Endothelial cell of hepatic sinusoid (primary cell): ENCODE measurements around the gene TSPOAP1.

Source experiments
- in situ Hi-C: cut with HindIII; loops from 2 replicates; pipeline ENCODE4 v1.10.0; 2017; ENCODE audit warnings: low sequenced_read_pairs

The TSPOAP1 gene

DNA sequence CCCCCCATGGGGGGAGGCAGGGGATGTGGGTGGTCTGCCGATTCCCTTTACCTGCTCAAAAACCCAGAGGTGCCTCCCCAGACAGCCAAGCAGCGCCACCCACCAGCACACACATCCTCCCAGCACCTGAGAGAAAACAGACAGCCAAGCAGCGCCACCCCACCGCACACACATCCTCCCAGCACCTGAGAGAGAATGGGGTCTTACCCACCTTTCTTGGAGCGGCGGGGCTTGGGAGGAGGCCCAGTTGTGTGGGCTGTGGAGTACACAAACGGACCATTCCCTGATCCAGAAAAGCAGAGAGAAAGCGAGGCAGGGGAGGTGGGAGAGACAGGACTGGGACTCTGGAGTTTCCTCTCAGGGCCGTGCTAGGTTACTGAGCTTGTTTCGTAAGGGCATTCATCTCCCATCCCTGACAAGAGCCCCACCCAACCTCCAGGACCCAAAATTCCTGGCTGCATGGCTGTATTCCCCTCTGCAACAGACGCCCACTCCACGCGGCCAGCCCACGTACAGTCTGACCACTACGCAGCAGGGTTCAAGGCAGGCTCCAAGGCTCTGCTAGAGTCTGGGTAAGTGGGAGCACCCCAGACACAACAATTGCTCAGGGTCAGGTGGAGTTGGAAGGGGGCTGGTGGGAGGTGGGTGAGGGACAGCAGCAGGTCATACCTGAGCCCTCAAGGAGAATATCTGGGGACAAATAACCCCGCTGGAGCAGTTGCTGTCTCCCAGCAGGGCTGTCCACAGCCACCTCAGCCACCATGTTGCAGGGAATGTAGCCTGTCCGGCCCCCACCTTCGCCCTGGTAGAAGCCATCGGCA lies 22.3 kb downstream of the TSPOAP1 start:
- in situ Hi-C loops, result no loop called here

DNA sequence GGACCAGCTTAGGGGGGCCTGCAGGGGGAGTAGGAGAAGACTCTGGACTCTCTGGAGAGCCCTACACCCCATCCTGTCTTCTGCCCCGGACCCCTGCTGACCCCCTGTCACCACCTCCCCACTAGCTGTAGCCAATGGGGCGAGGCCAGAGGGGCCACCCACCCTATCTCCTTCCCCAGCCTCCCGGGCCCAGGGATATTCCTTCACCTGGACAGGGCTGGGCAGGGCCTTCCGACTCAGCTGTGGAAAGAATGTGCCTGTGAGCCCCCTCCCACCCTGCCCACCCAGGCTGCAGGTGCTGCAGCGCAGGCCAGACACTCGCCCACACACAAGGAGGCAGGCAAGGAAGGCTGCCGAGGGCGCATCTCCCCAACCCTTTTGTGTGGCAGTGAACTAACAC lies 23.0 kb downstream of the TSPOAP1 start:
- in situ Hi-C loops, result no loop called here

DNA sequence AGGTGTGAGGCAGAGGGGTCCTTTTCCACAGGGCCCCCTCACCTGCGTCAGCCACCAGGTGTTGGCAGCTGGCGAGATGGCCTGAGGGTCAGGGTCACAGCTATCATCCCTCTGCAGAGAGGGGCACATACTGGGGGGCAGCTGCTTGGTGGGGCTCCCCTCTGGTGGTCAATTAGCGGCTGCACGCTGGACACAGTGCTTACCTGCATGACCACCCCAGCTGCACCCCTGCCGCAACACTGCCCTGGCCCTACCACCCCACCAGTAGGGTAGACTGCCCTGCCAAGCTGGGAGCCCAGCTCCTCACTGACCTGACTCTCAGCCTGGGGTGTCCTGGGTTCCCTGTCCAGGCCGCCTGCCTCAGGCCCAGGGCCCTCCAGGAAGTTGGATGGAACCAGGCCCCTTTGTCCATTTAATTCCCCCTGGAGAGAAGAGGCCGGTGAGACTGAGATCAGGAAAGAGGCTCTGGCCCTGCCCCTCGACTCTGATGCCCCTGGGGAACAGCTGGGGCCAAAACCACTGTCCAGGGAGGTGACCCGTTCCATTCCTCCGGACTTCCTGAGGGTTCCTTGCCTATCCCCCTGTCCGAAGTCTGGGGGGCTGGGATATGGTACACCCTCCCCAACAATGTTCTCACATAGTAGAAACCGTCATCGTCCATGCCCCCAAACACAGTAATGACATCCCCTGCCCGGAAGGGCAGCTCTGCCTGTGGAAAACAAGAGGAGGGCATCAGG lies 23.7 kb downstream of the TSPOAP1 start:
- in situ Hi-C loops, result no loop called here

GRCh38 chr17:58303971-58304749 lies 24.4 kb downstream of the TSPOAP1 start:
- in situ Hi-C loops, result no loop called here

DNA sequence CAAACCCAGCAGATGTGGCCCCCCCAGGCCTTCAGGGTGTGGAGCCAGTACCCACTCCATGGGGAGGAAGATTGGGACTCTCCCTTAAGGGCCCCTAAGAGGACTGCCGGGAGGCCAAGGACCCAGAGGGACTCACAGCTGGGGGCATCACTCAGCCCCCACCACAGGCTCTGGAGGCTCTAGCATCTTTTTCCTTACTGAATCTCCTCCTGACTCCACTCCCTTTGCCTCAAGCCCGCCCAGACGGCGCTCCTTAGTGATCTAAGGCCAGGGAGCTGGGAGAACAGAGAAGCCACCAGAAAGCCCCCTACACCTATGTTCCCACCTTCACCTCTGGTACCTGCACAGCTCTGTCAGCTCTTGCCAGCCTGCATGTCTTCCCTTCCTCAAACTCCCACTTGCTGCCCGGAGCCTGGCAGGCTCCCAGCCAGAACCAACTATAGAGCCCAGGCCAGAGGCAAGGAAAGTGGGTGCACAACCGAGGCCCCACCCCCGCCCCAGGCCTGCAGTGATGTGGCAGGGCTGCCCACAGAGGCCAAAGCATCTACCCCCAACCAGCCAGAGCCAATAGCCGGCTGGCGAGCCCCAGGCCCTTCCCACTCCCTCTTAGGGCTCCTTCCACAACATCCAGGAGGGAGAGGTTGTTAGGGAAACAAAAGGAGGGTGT lies 25.5 kb downstream of the TSPOAP1 start:
- in situ Hi-C loops, result no loop called here

- in situ Hi-C loops, result no loop called here
These were observed 26.2 kb downstream of the TSPOAP1 start for GRCh38 chr17:58302171-58302918.

DNA sequence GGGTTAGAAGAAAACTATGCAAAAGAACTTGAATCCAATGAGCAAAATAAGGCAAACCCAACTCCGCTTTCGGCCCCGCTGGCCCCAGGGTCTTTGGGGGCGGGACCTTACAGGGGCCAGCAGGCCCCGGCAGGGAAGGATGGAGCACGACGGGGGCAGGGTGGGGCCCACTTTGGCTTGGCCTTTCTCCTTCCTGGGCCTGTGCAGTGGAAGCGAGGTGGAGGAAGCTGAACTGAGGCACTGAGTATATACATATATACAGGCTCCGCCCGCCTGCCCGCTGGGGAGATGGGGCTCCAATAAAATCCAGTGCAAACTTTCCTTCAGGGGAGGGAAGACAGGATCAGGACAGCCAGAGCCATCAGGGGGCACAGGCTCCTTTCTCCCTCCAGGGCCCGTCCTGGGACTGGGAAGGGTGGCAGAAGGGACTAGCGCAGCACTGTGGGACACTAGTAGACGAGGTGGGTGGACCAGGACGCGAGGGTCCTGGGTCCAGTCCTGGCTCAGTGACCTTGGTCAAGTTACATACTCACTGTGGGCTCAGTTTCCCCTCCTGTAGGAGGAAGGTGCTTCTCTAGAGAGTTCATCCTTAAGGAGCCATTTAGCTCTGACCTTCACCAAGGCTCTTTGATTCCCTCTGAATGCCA lies 27.0 kb downstream of the TSPOAP1 start:
- in situ Hi-C loops, result no loop called here

DNA sequence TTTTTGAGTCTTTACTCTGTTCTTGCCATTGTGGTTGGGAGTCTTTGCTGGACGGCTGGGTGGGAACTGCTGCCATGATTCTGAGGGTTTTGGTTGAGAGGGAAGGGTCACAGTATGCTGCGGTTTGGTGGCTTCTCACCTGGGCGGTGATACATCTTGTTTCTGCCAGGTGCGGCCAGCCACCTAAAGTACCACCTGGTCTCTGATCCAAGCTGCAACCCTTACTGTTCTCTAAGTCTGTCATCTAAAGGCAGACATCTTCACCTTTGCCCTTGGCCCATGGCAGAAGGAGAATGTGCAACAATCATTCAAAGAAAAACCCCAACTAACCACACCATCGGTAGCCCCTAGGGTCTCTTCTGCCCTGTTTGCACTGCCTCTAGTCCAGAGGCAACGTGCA lies 28.3 kb downstream of the TSPOAP1 start:
- in situ Hi-C loops, result no loop called here

- in situ Hi-C loops, result no loop called here
These were observed 34.6 kb downstream of the TSPOAP1 start for GRCh38 chr17:58294034-58294433.

DNA sequence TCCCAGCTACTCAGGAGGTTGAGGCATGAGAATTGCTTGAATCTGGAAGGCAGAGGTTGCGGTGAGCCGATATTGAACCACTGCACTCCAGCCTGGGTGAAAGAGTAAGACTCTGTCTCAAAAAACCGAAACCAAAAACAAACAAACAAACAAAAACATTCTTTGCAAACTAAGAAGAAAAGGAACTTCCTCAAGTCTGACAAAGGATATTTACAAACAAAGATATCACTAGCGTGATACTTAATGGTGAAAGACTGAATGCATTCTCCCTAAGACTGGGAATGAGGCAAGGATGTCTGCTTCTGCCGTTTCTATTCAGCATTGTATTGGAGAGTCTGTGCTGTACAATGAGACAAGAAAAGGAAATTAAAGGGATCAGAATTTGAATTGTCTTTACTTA lies 37.3 kb downstream of the TSPOAP1 start:
- in situ Hi-C loops, result no loop called here

GRCh38 chr17:58289869-58290268 lies 38.7 kb downstream of the TSPOAP1 start:
- in situ Hi-C loops, result loop anchor here (5.0 kb wide), 2 partner anchors 38 to 92 kb away; no protein-coding TSS in a partner anchor

GRCh38 chr17:58285422-58285810 lies 43.2 kb downstream of the TSPOAP1 start:
- in situ Hi-C loops, result loop anchor here (5.0 kb wide), 2 partner anchors 33 to 97 kb away; no protein-coding TSS in a partner anchor

GRCh38 chr17:58284613-58285421 lies 43.8 kb downstream of the TSPOAP1 start:
- in situ Hi-C loops, result loop anchor here (5.0 kb wide), 2 partner anchors 33 to 97 kb away; no protein-coding TSS in a partner anchor

DNA sequence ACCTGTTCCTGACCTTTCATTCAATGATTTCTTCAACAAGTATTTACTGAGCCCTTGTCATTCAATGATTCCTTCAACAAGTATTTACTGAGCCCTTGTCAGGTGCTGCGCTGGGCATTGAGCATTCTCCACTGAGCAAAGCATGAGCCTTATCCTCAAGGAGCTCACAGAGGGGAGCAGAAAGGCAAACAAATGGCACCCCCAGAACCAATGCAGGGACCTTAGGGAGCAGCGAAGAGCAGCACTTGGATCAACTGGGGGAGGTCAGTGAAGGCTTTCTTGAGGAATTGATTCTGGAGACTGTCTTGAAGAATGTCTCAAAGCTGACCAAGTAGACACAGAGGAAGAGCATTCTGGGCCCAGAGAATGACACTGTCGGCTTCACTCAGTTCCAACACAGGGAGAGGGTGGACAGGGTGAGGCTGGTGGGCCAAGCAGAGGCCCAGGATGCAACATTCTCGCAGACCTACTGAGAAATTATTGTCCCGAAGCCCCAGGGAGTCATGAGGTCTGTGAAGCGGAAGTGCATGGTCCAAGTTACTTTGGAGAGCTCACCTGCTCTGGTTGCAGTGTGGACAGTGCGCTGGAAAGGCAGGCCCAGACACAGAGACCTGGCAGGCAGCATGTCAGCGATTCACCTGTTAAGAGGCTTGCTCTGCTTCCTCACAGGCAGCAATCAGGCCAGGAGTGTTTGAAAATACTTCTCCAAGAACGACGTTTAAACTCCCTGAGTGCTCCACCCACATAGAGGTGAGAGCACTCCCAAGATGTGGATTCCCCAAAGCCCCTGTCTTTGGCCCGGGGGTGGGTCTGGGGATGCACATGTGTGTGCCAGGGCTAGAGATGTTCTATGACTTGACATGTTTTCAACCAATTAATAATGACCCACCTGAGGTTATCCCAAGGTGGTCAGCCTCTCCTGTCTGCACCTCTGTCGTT lies 44.7 kb downstream of the TSPOAP1 start:
- in situ Hi-C loops, result no loop called here

DNA sequence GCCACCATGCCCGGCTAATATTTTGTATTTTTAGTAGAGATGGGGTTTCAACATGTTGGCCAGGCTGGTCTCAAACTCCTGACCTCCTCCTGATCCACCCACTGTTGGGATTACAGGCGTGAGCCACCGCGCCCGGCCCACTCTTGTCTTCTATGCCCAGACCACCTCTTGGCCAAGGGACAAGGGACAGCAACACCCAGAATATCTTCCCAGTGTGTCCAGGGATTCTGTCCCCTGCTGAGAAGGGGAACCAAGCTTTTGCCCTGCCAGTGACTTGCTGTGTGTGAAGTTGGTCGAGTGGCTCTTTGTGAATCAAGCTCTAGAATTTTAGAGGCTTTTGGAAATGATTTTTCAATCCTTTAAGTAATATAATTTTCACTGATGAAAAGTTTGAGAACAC lies 46.2 kb downstream of the TSPOAP1 start:
- in situ Hi-C loops, result no loop called here

GRCh38 chr17:58281511-58282011 lies 47.0 kb downstream of the TSPOAP1 start:
- in situ Hi-C loops, result no loop called here

DNA sequence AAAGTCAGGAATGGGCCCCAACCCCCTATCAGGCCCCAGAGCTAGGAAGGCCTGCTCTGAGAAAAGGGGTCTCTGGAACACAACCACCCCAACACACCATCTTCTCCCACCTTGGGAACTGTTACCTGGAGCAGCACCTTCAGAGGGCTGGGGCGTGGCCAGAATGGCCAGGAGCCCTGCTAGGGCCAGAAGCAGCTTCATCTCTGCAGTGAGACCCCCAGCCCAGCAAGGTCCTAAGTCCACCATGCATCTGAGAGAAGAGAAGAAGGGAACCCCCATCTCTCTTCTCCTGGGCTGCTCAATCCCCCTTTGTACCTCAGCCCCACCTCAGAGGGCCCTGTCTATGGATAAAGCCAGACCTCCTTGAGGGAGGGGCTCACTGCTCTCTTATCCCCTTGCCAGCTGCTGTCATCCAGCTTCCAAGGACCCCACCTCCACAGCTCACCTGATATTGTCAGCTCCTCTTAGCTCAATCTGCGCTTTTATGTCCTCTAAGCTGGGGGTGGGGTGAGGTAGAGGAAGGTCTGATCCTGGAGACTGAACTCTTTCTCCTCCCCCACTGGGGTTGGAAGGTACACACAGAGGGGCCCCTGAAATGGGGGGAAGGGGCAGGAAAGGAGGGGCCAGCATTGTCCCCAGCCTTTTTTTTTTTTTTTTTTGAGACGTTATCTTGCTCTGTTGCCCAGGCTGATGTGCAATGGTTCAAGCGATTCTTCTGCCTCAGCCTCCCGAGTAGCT lies 47.9 kb downstream of the TSPOAP1 start, which contains the start of gene MPO:
Gene MPO (minus strand): TSS at position 456 of the 738 bp plus-strand sequence. CDS start 177 bp downstream, at position 279.
- in situ Hi-C loops, result no loop called here
